Cardiac ventricle fibroblast (primary cell): ENCODE measurements around the gene AFDN. TPM values are rescaled to one million over a fixed set of nuclear protein-coding genes. Genes with fewer than 3 reads are reported as not detected.

Source experiments
- total RNA-seq: library from RNA; depleted of rRNA; stranded (reverse); fragments of >200 nt; gene quantifications from 2 replicates; pipeline ENCODE4 v1.2.3, GENCODE V29; 2015

Gene AFDN, protein sequence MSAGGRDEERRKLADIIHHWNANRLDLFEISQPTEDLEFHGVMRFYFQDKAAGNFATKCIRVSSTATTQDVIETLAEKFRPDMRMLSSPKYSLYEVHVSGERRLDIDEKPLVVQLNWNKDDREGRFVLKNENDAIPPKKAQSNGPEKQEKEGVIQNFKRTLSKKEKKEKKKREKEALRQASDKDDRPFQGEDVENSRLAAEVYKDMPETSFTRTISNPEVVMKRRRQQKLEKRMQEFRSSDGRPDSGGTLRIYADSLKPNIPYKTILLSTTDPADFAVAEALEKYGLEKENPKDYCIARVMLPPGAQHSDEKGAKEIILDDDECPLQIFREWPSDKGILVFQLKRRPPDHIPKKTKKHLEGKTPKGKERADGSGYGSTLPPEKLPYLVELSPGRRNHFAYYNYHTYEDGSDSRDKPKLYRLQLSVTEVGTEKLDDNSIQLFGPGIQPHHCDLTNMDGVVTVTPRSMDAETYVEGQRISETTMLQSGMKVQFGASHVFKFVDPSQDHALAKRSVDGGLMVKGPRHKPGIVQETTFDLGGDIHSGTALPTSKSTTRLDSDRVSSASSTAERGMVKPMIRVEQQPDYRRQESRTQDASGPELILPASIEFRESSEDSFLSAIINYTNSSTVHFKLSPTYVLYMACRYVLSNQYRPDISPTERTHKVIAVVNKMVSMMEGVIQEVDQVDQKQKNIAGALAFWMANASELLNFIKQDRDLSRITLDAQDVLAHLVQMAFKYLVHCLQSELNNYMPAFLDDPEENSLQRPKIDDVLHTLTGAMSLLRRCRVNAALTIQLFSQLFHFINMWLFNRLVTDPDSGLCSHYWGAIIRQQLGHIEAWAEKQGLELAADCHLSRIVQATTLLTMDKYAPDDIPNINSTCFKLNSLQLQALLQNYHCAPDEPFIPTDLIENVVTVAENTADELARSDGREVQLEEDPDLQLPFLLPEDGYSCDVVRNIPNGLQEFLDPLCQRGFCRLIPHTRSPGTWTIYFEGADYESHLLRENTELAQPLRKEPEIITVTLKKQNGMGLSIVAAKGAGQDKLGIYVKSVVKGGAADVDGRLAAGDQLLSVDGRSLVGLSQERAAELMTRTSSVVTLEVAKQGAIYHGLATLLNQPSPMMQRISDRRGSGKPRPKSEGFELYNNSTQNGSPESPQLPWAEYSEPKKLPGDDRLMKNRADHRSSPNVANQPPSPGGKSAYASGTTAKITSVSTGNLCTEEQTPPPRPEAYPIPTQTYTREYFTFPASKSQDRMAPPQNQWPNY (N-terminal part only)
- 16.6 and 18.5 TPM in 2 replicates for total RNA-seq

GRCh38 chr6:167826896-167827582 is at the start of gene AFDN:
AFDN (plus strand) TSS chr6:167826911; CDS start chr6:167827133, 222 bp downstream.

GRCh38 chr6:167997642-167998041 is 170.9 kb downstream of the AFDN start, which contains the start of gene KIF25:
KIF25 (plus strand) TSS chr6:167997671; CDS start chr6:168029586, 31,915 bp downstream.

Other genes starting within 250 kb of the AFDN start
- gene KIF25, start 170.8 kb downstream of the AFDN start, total RNA-seq: not detected in 2 replicates